ENCODE data around the gene CAMK2D. TPM values are rescaled to one million over a fixed set of nuclear protein-coding genes. Genes with fewer than 3 reads are reported as not detected.

Gene CAMK2D
- total RNA-seq, 1 donor from 2014 or later = 78.9 TPM

DNA sequence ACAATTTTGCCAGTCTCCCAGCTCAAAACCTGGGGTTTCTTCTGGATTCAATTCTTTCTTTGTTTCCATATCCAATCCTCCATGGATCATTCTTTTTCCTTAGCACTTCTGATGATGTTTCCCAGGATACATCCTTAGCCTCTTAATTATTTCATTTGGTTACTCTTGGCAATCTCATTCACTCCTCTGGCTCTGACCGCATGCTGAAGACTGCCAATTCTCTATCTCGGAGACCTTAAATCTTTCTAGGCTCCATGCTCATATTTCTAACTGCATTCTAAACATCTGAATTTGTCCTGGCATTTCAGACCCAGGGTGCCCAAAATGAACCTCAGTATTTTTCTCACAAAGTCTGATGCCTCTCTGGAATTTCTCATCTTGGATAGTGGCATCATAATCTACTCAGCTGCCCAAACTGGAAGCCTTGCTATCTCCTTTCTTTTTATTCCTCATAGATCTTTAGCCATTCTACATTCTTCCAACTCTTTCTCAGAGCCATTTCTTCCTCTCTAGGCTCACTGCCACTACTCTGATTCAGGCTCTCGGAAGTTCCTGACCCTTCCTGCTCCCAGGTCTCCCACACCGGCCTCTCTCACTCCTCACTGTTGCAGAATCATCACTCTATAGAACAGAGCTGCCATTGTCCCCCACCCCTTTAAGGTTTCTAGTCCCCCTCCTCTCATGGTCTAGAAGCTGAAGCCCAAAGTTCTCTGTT lies 290.2 kb downstream of the CAMK2D start:
- DNase-seq = no peak

DNA sequence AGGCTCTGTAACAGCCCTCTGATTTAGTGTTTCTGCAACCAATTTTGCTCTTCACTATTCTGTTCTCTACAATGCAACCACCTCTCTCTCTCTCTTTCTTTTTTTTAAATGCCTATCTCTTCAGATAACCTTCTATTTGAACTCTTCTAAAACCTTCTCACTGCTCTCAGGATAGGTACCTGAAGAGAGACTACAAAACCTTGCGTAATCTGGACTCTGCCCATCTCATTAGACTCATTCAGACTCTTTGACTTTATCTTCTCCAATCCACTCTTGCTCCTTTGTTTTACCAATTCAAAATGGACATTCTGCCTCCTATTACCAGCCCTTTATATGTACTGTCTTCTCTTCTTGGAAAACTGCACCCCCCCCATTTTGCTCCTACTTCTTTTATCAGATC lies 291.6 kb downstream of the CAMK2D start:
- no peak for DNase-seq

GRCh38 chr4:113469023-113469390 lies 292.5 kb downstream of the CAMK2D start:
- DNase-seq = no peak

- peak; percentile 56 for DNase-seq
These were observed 293.1 kb downstream of the CAMK2D start for GRCh38 chr4:113468165-113469022.

GRCh38 chr4:113467581-113467980 lies 294.0 kb downstream of the CAMK2D start:
- no peak for DNase-seq

DNA sequence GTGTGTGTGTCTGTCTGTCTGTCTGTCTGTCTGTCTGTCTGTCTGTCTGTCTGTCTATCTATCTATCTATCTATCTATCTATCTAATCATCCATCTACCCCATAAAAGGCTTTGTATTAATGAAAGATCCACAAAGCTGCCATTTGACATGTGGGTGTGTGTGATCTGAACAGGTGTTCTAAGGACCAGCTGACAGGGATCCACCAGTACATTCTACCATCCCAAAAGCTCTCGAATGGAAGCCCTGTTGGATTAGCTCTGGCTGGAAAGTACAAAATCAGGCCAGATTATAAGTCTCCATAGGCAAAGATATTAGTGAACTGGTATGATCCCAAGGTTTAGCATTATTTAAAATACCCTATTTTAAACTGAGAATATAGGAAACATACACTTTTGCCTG lies 299.3 kb downstream of the CAMK2D start:
- DNase-seq = no peak

DNA sequence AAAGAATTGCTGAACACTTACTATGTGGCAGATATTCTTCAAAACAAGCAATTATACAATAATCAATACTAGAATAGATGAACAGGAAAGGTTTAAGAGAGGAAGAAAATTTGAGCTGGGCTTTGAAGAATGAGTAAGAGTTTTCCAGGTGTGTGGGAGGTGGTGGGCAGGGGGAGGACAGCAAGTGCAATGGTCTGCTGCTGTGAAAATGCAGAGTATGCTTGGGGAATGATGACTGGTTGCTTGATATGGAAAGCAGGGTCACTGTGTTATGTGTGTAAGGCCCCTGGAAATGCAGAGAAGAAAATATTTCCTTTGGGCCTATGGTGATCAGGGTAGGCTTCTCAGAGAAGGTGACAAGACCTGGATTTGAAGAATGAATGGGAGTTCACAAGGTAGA lies 300.3 kb downstream of the CAMK2D start:
- DNase-seq = no peak

- DNase-seq = no peak
These were observed 303.7 kb downstream of the CAMK2D start for GRCh38 chr4:113457886-113458285.

- DNase-seq = no peak
These were observed 304.4 kb downstream of the CAMK2D start for GRCh38 chr4:113457121-113457520.

- DNase-seq = no peak
These were observed 306.5 kb downstream of the CAMK2D start for GRCh38 chr4:113455061-113455460.

- no peak for DNase-seq
These were observed 308.5 kb downstream of the CAMK2D start for GRCh38 chr4:113452868-113453620.

- no peak for DNase-seq
These were observed 309.4 kb downstream of the CAMK2D start for GRCh38 chr4:113452152-113452551.

DNA sequence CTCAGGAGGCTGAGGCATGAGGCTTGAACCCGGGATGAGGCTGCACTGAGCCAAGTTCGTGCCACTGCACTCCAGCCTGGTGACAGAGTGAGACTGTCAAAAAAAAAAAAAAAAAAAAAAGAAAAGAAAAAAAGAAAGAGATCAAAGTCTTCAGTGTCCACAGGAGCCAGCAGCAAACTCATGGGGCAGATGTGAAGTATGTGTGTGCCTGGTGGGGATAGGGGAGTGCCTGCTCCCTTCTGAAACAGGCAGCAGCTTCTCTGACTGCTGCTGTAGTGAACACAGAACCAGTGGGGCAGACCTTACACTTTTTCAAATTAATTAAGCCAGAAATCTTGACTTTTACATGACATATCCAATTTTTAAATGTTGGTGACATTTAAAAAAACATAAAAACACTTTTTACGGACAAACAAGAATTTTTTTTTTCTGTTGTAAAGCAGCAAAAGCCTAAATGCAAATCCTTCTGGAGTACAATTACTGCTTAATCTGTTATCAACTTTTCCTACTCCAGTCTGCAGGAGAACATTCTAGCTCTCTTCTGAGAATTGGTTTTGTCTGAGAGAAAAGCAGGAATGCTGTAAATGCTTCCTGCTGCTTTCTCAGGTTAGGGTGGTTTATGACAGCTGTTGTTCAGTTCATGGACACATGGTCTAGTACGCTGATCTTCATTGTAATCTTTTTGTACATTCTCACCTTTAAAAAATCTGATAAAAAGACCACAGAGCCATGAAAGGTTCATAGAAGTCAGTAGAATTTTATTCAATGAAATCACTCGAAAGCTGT lies 311.1 kb downstream of the CAMK2D start:
- DNase-seq = no peak

DNA sequence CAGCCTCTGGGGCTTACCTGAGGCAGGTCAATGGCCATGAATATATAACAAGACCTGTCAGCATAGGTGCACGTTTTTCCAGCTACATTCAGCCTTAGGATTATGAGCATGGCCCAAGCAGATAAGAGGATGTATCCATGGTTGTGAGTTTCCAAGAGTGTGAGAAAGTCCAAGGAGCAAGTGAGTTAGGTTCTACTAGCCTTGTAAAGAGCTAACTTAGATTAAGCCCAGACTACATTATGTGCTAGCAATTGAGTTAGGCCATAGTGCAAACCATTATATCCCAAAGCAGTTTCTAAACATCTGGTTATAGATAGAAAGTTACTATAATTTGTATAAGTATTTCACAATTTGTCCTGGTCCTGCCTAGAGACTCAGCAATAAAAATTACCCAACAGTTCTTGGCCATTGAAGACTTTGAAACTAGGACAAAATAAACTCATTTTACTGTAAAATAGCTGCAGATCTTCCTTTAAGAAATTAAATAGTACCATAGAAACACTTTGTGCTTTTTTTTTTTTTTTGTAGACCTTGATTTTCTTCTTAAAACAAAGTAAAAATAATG lies 312.0 kb downstream of the CAMK2D start:
- DNase-seq = no peak

- DNase-seq = no peak
These were observed 313.8 kb downstream of the CAMK2D start for GRCh38 chr4:113447769-113448168.

DNA sequence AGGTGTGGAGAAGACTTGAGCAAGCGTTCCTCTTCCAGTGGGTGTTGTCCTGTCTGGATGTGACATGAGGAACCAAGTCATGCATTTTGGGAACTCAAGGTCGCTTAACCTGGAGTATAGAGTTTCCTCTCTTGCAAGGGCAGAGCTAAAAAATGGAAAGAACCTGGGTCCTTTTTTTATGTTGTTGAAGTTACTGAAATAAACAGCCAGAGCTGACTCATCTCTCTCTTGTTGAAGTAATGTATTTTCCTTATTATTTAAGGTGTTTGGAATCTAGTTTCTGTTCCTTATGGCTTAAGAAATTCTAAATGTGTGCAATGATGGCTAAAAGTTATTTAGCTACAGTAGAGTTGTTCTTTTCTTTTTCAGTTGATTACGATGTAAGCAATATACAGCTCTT lies 314.5 kb downstream of the CAMK2D start:
- DNase-seq = no peak

DNA sequence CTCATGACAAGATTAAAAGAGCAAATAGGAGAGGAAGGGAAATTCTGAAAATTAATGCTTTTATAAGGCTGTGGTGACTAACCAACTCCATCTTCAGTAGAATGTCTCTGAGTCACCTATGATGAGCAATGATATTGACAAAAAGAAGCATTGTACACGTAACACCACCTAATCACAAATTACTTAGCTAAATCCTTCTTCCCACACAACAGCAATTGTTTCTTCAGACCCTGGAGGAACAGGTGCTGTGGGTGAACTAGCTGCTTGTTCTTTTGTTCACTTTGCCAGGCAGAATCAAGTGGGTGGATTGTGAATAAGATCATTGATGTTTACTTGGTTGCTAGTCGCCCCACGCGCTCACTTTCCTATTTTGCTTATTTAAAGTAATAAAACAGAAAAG lies 315.5 kb downstream of the CAMK2D start:
- DNase-seq = no peak

DNA sequence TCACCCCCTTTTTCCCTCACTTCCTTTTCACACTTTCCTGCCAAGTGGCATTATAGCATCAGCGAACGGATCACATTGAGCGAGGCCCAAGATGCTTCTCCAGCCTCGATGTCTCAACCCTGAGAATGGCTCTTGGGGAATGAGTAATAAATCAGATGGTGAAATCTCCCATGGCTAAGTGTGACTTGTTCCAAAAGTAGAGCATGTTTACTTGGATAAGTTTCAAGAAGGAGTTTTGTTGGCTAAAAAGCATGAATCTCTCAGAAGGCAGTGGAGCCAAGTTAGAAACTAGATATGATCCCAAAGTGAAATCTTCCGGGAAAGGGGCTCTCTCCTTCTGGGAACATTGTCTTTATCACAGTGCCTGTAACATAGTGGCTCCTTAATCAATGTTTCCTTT lies 316.3 kb downstream of the CAMK2D start:
- DNase-seq = no peak

DNA sequence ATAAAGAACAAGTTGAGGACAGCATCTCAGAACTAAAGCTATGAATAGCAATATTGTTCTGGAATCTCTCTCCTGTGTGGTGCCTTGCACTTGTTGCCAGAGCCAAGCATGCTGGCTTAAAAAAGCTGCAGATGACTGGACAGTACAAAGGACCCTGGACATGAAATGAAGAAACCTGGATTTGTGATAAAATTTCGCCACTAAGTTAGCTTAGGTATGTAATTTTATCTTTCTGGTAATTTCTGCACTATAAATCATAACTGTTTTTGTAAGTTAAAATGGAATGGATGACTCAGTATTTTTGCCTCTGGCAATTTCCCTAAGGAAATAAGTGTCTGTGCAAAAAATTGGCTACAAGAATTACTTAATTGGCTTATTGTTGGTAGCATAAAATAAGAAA lies 317.2 kb downstream of the CAMK2D start:
- no peak for DNase-seq

DNA sequence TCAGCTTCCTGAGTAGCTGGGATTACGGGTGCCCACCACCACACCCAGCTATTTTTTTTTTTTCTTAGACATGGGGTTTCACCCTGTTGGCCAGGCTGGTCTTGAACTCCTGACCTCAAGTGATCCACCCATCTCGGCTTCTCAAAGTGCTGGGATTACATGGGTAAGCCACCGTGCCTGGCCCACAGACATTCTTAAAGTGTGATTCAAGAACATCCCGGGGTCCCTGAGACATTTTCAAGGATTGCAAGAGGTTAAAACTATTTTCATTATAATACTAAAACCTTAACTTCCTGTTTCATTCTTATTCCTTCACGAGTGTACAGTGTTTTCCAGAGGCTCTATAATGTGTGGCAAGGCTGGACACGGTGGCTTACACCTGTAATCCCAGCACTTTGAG lies 318.7 kb downstream of the CAMK2D start:
- no peak for DNase-seq

DNA sequence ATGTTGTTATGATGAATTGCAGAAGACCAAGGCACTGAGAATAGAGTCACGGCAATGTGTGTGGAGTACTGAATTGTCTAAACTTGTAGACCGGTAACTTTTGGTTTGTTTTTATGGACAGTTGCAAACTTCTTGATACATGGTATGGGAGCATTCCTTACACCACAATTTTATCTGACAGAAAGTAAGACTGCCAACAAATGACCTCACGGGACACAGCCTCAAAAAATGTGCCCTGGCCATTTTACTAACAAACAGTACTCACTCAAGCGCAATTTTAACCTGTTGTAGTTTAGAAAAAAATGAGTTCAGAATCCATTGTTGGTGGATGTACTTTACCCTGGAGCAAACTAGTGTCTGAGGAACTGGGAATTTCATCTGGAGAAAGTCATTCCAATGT lies 321.2 kb downstream of the CAMK2D start:
- no peak for DNase-seq

DNA sequence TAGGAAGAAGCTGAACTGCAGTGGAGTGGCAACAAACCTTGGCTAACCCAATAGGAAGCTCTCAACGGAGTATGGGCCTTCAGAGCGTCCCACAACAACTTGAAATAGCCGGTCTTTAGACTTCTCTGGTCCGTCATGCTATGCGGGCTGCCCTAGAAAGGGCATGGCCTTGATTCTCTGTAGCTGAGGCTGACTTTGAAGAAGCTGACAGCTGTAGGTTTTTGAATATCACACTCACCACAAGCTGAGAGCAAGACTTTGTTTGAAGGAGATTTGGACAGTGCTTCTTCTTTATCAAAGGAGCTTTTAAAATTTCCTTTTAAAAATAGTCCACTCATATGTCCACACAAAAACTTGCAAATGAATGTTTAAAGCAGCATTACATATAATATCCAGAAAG lies 322.9 kb downstream of the CAMK2D start:
- DNase-seq = no peak
